ENCODE data around the gene ARRB1.

- TF ChIP-seq CTCF (IDR thresholded peaks at IDR 0.05; ENCODE audit: low read length) (no peak), EZH2 (IDR thresholded peaks at IDR 0.05; ENCODE audit: borderline replicate concordance, low read length) (no peak)
Measured at GRCh38 chr11:75291741-75292140, 59.7 kb downstream of the ARRB1 start.

All from OCI-LY1 (cell line).